Measurements from ENCODE around the gene CCDC30.
"Not testable (repeated sequence)": the region's sequence is repeated elsewhere in the genome, so short reads cannot be mapped to it uniquely, and the experiment has no call there.

The CCDC30 gene

GRCh38 chr1:42453386-42453785, 9.7 kb upstream of the CCDC30 start:
- no peak for DNase-seq (ENCODE audit: low read depth)

GRCh38 chr1:42454403-42454802, 8.7 kb upstream of the CCDC30 start:
- no peak for DNase-seq (ENCODE audit: low read depth)

DNA sequence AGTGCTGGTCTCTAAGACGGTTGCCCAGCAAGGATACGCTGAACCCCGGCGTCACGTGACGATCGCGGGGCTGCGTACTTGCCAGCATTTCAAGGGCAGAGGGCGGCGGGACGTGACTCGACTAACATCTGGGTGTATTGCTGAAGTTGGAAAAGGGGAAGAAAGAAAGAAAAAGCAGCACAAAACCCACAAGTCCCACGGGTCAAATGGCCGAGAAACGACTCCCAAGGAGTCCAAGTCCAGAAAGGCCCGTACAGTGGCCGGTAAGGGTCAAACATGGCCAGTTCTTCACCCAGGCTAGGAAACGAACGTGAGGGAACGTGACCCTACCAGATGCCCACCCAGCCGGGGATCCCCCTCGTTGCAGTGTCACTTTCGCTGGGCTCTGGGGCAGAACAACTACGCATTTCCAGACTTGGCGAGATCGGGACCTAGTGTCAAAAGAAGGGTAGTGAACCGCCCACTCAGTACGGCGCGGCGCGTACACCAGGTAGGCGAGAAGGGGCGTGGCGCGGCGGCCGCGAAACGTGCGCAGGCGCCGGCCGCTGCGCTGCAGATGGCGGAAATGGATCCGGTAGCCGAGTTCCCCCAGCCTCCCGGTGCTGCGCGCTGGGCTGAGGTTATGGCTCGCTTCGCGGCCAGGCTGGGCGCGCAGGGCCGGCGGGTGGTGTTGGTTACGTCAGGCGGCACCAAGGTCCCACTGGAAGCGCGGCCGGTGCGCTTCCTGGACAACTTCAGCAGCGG, 6.9 kb upstream of the CCDC30 start, which contains the start of the genes PPCS and ZMYND12:
Gene PPCS, plus strand, starts transcription at position 534 of the 744 bp plus-strand sequence. Its CDS starts 23 bp downstream, at position 557.
Gene ZMYND12, minus strand, starts transcription at position 13 of the 744 bp plus-strand sequence. CDS start 25 bp downstream, outside the sequence.
- peak; percentile 90 for DNase-seq (ENCODE audit: low read depth)

GRCh38 chr1:42456754-42457089, 6.4 kb upstream of the CCDC30 start:
- DNase-seq (ENCODE audit: low read depth) = peak; percentile 63

DNA sequence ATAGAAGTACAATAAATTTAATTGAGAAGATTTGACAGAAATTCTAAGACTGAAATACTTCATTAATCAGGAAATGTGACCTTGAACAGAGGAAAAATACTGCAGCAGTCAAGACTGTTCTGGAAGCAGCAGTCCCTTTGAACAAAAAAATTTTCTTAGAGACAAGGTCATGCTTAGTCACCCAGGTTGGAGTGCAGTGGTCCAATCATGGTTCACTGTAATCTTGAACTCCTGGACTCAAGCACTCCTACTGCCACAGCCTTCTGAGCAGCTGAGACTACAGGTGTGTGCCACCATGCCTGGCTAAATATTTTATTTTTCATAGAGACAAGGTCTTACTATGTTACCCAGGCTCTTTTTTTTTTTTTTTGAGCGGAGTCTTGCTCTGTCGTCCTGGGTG, 1.9 kb upstream of the CCDC30 start:
- DNase-seq (ENCODE audit: low read depth) = no peak

GRCh38 chr1:42463921-42464320, 835 bp downstream of the CCDC30 start:
- DNase-seq (ENCODE audit: low read depth) = no peak

DNA sequence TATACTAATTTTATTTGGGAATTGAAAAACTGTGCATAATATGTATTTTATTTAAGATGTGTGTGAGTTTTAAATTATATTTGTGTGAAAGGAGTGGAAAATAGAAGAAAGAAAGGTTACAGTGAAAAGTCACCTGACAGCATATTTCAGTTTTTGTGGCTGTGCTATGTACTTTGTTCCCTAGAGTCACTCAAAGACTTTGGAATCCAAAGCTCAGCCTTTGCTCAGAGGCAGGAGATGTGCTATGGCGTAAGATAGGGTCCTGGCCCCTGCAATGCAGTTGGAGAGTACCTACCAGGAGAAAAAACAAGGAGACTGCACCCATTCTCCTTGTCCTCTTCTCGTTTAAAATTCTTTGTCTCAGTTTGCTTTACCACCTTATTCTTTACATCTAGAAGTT, 2.9 kb downstream of the CCDC30 start:
- no peak for DNase-seq (ENCODE audit: low read depth)

DNA sequence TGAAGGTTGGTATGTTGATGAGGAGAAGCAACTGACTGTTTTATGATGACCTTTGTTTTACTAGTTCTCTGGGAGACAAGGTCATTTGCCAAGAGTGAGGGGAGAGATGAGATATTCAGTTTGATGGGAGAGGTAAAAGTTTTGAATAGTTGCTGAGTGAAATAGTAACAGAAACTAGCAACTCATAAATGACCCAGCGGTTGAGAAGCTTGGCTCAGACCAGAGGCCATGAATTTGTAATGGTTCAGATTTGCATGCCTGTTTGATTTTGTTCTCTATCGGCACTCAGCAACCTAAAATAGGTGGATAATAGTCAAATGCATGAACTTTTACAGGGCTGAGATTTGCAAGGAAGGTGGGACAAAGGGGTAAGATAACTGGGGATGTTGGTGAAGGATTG, 6.6 kb downstream of the CCDC30 start:
- no peak for DNase-seq (ENCODE audit: low read depth)

GRCh38 chr1:42476605-42477004, 13.5 kb downstream of the CCDC30 start:
- DNase-seq (ENCODE audit: low read depth) = no peak

- DNase-seq (ENCODE audit: low read depth) = not testable (repeated sequence)
Observed at GRCh38 chr1:42477354-42477753, 14.3 kb downstream of the CCDC30 start.

GRCh38 chr1:42477775-42478174, 14.7 kb downstream of the CCDC30 start:
- no peak for DNase-seq (ENCODE audit: low read depth)

DNA sequence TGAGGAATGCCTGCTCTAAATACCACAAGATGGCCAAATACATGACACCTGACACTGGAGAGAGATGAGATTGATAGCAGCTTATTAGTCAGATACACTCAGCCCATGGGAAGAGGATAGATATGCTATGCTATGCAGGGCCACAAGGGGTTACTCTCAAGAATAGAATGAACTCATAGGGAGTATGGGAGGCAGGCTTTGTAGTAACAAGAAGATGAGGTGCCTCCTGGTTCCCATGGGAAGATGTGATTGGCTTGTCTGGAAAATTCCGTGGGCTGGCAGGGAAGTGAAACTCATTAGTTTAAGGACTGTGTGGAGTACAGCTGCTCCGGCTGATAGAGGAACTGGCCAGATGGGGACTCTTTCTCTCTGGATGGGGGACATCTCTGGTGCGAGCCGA, 16.5 kb downstream of the CCDC30 start:
- peak; percentile 41 for DNase-seq (ENCODE audit: low read depth)

DNA sequence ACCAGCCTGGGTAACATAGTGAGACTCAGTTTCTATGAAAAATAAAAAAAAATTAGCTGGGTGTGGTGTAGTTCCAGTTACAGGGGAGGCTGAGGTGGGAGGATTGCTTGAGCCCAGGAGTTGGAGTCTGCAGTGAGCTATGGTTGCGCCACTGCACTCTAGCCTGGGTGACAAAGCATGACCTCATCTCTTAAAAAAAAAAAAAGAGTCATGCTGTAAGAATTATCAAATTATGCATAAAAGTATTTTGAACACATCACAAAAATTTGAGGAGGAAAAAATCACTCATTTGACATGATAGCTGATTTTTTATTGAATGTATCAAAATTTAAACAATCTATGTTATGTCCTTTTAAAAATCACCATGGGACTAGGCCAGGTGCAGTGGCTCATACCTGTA, 17.8 kb downstream of the CCDC30 start:
- DNase-seq (ENCODE audit: low read depth) = peak; percentile 11

- DNase-seq (ENCODE audit: low read depth) = peak; percentile 4
Observed at GRCh38 chr1:42482635-42483153, 19.6 kb downstream of the CCDC30 start.

- DNase-seq (ENCODE audit: low read depth) = peak; percentile 91
Observed at GRCh38 chr1:42484382-42484781, 21.3 kb downstream of the CCDC30 start.

GRCh38 chr1:42490237-42490636, 27.2 kb downstream of the CCDC30 start:
- DNase-seq (ENCODE audit: low read depth) = no peak

DNA sequence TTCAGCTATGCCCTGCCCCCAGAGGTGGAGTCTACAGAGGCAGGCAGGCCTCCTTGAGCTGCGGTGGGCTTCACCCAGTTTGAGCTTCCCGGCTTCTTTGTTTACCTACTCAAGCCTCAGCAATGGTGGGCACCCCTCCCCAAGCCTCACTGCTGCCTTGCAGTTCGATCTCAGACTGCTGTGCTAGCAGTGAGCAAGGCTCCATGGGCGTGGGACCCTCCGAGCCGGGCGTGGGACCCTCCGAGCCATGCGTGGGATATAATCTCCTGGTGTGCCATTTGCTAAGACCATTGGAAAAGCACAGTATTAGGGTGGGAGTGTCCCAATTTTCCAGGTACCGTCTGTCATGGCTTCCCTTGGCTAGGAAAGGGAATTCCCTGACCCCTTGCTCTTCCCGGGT, 38.9 kb downstream of the CCDC30 start:
- DNase-seq (ENCODE audit: low read depth) = not testable (repeated sequence)

GRCh38 chr1:42504535-42505128, 41.5 kb downstream of the CCDC30 start:
- DNase-seq (ENCODE audit: low read depth) = no peak

DNA sequence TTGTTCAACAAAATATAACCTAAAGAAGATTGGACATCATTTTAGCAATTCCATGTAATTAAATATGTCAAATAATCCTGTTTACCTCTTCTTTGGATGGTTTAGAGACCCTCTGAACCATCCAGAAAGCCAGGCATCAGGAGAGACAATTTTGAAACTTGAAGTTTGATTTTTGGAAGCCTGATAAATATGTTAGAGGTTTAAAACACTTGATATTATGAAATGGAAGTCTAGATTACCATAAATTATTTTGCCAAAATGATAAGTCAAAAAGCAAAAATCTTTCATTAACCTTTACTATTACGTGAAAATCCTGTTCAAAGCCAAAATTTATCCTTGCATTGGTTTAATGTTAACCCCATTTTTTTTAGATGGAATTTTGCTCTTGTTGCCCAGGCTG, 43.5 kb downstream of the CCDC30 start:
- DNase-seq (ENCODE audit: low read depth) = no peak

DNA sequence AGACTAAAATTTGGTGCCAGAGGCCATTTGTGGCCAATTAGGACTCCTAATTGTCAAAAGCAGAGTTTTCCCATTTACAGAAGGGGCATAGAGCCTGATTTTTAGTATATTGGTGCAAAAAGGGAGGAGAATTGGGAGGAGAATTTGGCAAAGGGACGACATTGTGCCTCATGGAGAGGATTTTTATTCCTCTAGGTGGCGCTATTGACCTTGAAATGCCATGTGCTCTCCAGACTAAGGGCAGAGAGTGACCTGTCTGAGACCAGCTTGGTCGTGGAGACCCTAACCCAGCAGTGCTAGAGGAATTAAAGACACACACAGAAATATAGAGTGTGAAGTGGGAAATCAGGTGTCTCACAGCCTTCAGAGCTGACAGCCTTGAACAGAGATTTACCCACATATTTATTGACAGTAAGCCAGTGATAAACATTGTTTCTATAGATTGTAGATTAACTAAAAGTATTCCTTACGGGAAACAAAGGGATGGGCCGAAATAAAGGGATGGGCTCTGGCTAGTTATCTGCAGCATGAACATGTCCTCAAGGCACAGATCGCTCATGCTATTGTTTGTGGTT, 48.6 kb downstream of the CCDC30 start:
- not testable (repeated sequence) for DNase-seq (ENCODE audit: low read depth)

GRCh38 chr1:42518908-42519307, 55.8 kb downstream of the CCDC30 start:
- no peak for DNase-seq (ENCODE audit: low read depth)

- no peak for DNase-seq (ENCODE audit: low read depth)
Observed at GRCh38 chr1:42523171-42523570, 60.1 kb downstream of the CCDC30 start.

GRCh38 chr1:42524330-42524729, 61.2 kb downstream of the CCDC30 start:
- no peak for DNase-seq (ENCODE audit: low read depth)

All from amniotic epithelial cell (primary cell).